H9 (cell line): ENCODE measurements around the gene CLCN6. TPM values are rescaled to one million over a fixed set of nuclear protein-coding genes. Genes with fewer than 3 reads are reported as not detected.

Experiments
- DNase-seq: peaks from one replicate; pipeline ENCODE4 v3.0.0-alpha.2; 2017
- H2AFZ ChIP-seq: one replicate; pipeline ENCODE4 v1.6.1; 2013; ENCODE audit warnings: mild to moderate bottlenecking, low read length, control low read depth, moderate library complexity
- H2AK5ac ChIP-seq: 2 replicates; pipeline ENCODE4 v1.6.1; 2013; ENCODE audit warnings: low read length, control low read depth, mixed read lengths; ENCODE audit not compliant: insufficient read length
- H2BK120ac ChIP-seq: one replicate; pipeline ENCODE4 v1.6.1; 2013; ENCODE audit warnings: low read depth, mild to moderate bottlenecking, low read length, control low read depth, inconsistent platforms; ENCODE audit not compliant: poor library complexity, severe bottlenecking
- H2BK12ac ChIP-seq: 2 replicates; pipeline ENCODE4 v1.6.1; 2013; ENCODE audit warnings: low read length, control low read depth, mixed read lengths, low read depth; ENCODE audit not compliant: insufficient read length
- H2BK15ac ChIP-seq: 2 replicates; pipeline ENCODE4 v1.6.1; 2013; ENCODE audit warnings: low read depth, low read length, control low read depth
- H2BK20ac ChIP-seq: one replicate; pipeline ENCODE4 v1.6.1; 2013; ENCODE audit warnings: low read depth, mild to moderate bottlenecking, low read length, control low read depth, inconsistent platforms; ENCODE audit not compliant: poor library complexity, severe bottlenecking
- H2BK5ac ChIP-seq: 2 replicates; pipeline ENCODE4 v1.6.1; 2013; ENCODE audit warnings: low read length, control low read depth, mixed read lengths; ENCODE audit not compliant: insufficient read length
- H3K14ac ChIP-seq: 2 replicates; pipeline ENCODE4 v1.6.1; 2013; ENCODE audit warnings: low read length, control low read depth; ENCODE audit not compliant: insufficient read depth
- H3K18ac ChIP-seq: 2 replicates; pipeline ENCODE4 v1.6.1; 2013; ENCODE audit warnings: low read depth, mild to moderate bottlenecking, mixed read lengths, low read length, control low read depth; ENCODE audit not compliant: insufficient read length
- H3K23ac ChIP-seq: 2 replicates; pipeline ENCODE4 v1.6.1; 2013; ENCODE audit warnings: low read length, control low read depth, mixed read lengths, low read depth; ENCODE audit not compliant: insufficient read length
- H3K23me2 ChIP-seq: 2 replicates; pipeline ENCODE4 v1.6.1; 2013; ENCODE audit warnings: low read depth, mild to moderate bottlenecking, mixed read lengths, low read length, control low read depth; ENCODE audit not compliant: insufficient read length, poor library complexity, severe bottlenecking
- H3K27ac ChIP-seq: 2 replicates; pipeline ENCODE4 v1.5.1; 2013; ENCODE audit warnings: low read length, control low read depth, mixed read lengths, low read depth; ENCODE audit not compliant: insufficient read length
- H3K27me3 ChIP-seq: 2 replicates; pipeline ENCODE4 v1.6.1; 2013; ENCODE audit warnings: low read length, control low read depth, inconsistent platforms; ENCODE audit not compliant: insufficient read depth
- H3K4ac ChIP-seq: 2 replicates; pipeline ENCODE4 v1.6.1; 2013; ENCODE audit warnings: low read depth, mild to moderate bottlenecking, control low read depth, inconsistent platforms, low read length, moderate library complexity
- H3K4me1 ChIP-seq: 2 replicates; pipeline ENCODE4 v1.6.1; 2013; ENCODE audit warnings: low read length, control low read depth, inconsistent platforms; ENCODE audit not compliant: insufficient read depth
- H3K4me2 ChIP-seq: 2 replicates; pipeline ENCODE4 v1.6.1; 2013; ENCODE audit warnings: low read length, control low read depth, mixed read lengths; ENCODE audit not compliant: insufficient read length, insufficient read depth
- H3K56ac ChIP-seq: 2 replicates; pipeline ENCODE4 v1.6.1; 2013; ENCODE audit warnings: low read depth, mild to moderate bottlenecking, mixed read lengths, low read length, control low read depth; ENCODE audit not compliant: insufficient read length
- H3K79me1 ChIP-seq: 2 replicates; pipeline ENCODE4 v1.6.1; 2013; ENCODE audit warnings: low read depth, mild to moderate bottlenecking, moderate library complexity, low read length, control low read depth, inconsistent platforms; ENCODE audit not compliant: insufficient read depth, poor library complexity, severe bottlenecking
- H3K79me2 ChIP-seq: 2 replicates; pipeline ENCODE4 v1.6.1; 2013; ENCODE audit warnings: low read length, control low read depth, inconsistent platforms; ENCODE audit not compliant: insufficient read depth
- H3K9ac ChIP-seq: 2 replicates; pipeline ENCODE4 v1.6.1; 2013; ENCODE audit warnings: low read length, control low read depth, mixed read lengths; ENCODE audit not compliant: insufficient read length; ENCODE audit errors: extremely low read depth
- H3K9me3 ChIP-seq: one replicate; pipeline ENCODE4 v1.6.1; 2013; ENCODE audit warnings: low read depth, low read length, inconsistent platforms; ENCODE audit not compliant: control insufficient read depth
- H3T11ph ChIP-seq: one replicate; pipeline ENCODE4 v1.6.1; 2013; ENCODE audit warnings: mild to moderate bottlenecking, low read length, control low read depth, inconsistent platforms
- H4K20me1 ChIP-seq: one replicate; pipeline ENCODE4 v1.6.1; 2013; ENCODE audit not compliant: control insufficient read depth, insufficient read length, insufficient read depth
- H4K5ac ChIP-seq: 2 replicates; pipeline ENCODE4 v1.6.1; 2013; ENCODE audit warnings: low read depth, mild to moderate bottlenecking, mixed read lengths, low read length, control low read depth; ENCODE audit not compliant: insufficient read length
- H4K8ac ChIP-seq: replicated peaks from 2 replicates; pipeline ENCODE4 v1.6.1; 2013; ENCODE audit warnings: low read length, control low read depth, mixed read lengths, low read depth; ENCODE audit not compliant: insufficient read length
- H4K91ac ChIP-seq: 2 replicates; pipeline ENCODE4 v1.6.1; 2013; ENCODE audit warnings: low read depth, mild to moderate bottlenecking, moderate library complexity, mixed read lengths, low read length, control low read depth; ENCODE audit not compliant: insufficient read length
- H3K27ac Mint-ChIP-seq, 3 experiments: 2 replicates in 2 of 3; 3 replicates in 1 of 3; pipeline ENCODE4 v1.8.0; 2020 to 2021; ENCODE audit warnings: mixed read lengths in 3 of 3, mild to moderate bottlenecking in 1 of 3, moderate library complexity in 1 of 3
- H3K27me3 Mint-ChIP-seq: 2 replicates; pipeline ENCODE4 v1.8.0; 2021; ENCODE audit warnings: low read depth, mild to moderate bottlenecking, moderate library complexity, mixed read lengths
- H3K36me3 Mint-ChIP-seq, 3 experiments: 2 replicates in 2 of 3; 3 replicates in 1 of 3; pipeline ENCODE4 v1.8.0; 2020 to 2021; ENCODE audit warnings: low read depth in 3 of 3, mixed read lengths in 3 of 3; ENCODE audit not compliant: insufficient read depth in 1 of 3
- H3K4me1 Mint-ChIP-seq, 2 experiments: 2 replicates each; pipeline ENCODE4 v1.8.0; 2020; ENCODE audit warnings: mixed read lengths in 2 of 2
- H3K4me3 Mint-ChIP-seq, 2 experiments: 2 replicates in 1 of 2; 3 replicates in 1 of 2; pipeline ENCODE4 v1.8.0; 2020 to 2021; ENCODE audit warnings: mild to moderate bottlenecking in 2 of 2, mixed read lengths in 2 of 2, moderate library complexity in 1 of 2
- H3K9me3 Mint-ChIP-seq, 2 experiments: 2 replicates in 1 of 2; 3 replicates in 1 of 2; pipeline ENCODE4 v1.8.0; 2020; ENCODE audit warnings: mild to moderate bottlenecking in 2 of 2, mixed read lengths in 2 of 2, moderate library complexity in 1 of 2
- CTCF ChIP-seq: fragments of 200-600 bp; sonication (generic); conservative IDR thresholded peaks from 3 replicates; pipeline ENCODE4 v1.8.0; 2021; ENCODE audit warnings: antibody characterized with exemption, mild to moderate bottlenecking
- WGBS: extraction: QIAGEN DNeasy Blood & Tissue Kit; methylation state at CpG from one replicate; pipeline ENCODE4 v1.1.7; 2013; ENCODE audit warnings: missing lambda C conversion rate, low lambda C conversion rate, mixed read lengths; ENCODE audit not compliant: insufficient read length; ENCODE audit errors: extremely low coverage; 5-methylcytosine and 5-hydroxymethylcytosine counted together
- total RNA-seq: library from RNA; stranded (reverse); gene quantifications from 2 replicates; pipeline ENCODE4 v1.2.1, GENCODE V29; 2021

Gene CLCN6
- total RNA-seq, 1 experiment from 2014 or later, result 20.5 TPM

- Histone ChIP-seq H3K18ac (no peak overlapping the region), H3K79me1 (no peaks in the 10 kb centered on the region), H4K91ac (no peak overlapping the region), H3K79me2 (no peaks in the 10 kb centered on the region), H3K9ac (no peak overlapping the region), H3K4ac (no peak overlapping the region), H4K5ac (no peak overlapping the region), H3K14ac (no peak overlapping the region), H3K27me3 (no peaks in the 10 kb centered on the region), H4K20me1 (no peaks in the 10 kb centered on the region), H3K9me3 (no peaks in the 10 kb centered on the region), H3K27ac (no peak overlapping the region), H3K4me1 (no peaks in the 10 kb centered on the region; the same call in 1 of the 2 replicates), H2BK120ac (no peak overlapping the region), H2BK15ac (no peak overlapping the region), H3K23ac (no peak overlapping the region), H3K56ac (no peak overlapping the region), H3K4me2 (no peak overlapping the region), H2BK20ac (no peak overlapping the region), H4K8ac (no peak overlapping the region), H2AFZ (no peak overlapping the region), H3T11ph (no peak overlapping the region), H2BK12ac (no peak overlapping the region), H3K23me2 (no peaks in the 10 kb centered on the region), H2AK5ac (no peak overlapping the region), H2BK5ac (no peak overlapping the region)
- Mint-ChIP-seq H3K4me1 (peaks cover 3 to 16% of the 10 kb centered on the region in 2 experiments), H3K36me3 (no peaks in the 10 kb centered on the region), H3K4me3 (no peak overlapping the region), H3K9me3 (no peaks in the 10 kb centered on the region), H3K27ac (peak overlapping the region in 1 of 3 experiments; percentile 76; a peak in 1 of 7 replicates), H3K27me3 (no peaks in the 10 kb centered on the region)
- TF ChIP-seq CTCF, result no peak
- no CpG with 5 or more reads among the region's 15 CpGs for WGBS
- no peak for DNase-seq
These were observed 82.3 kb downstream of the CLCN6 start for GRCh38 chr1:11888206-11888876.
